ENCODE data around the gene ZW10. TPM values are rescaled to one million over a fixed set of nuclear protein-coding genes. Genes with fewer than 3 reads are reported as not detected.
"Not testable (repeated sequence)": the region's sequence is repeated elsewhere in the genome, so short reads cannot be mapped to it uniquely, and the experiment has no call there.

Gene ZW10
- total RNA-seq, 2 donors from 2014 or later: 4.4 to 5.7 TPM

DNA sequence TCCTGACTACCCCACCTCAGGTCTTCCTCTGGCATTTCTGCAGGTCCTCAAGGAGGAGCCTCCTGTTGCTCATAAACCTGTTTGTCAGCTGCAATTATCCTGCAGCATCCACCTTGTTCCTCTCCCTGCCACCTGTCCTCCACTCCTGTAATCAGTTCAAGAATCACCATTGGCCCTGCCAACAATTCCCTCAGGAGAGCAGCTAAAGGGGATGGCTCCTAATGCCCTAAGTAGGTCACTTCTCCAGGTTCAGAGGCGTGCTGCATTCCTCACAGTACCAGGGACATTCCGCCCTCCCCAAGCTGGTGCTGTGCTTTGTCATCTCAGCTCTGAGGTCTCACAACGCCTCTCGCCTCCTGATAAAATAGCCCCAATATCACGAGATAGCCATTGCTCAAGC, 8.2 kb upstream of the ZW10 start:
- H3K9me3 ChIP-seq (ENCODE audit: control insufficient read depth, low read length, poor library complexity, severe bottlenecking): no peaks in the 10 kb centered on the region
- no peak overlapping the region for H3K27ac Mint-ChIP-seq
- H3K4me1 Mint-ChIP-seq: no peaks in the 10 kb centered on the region
- H3K36me3 Mint-ChIP-seq (ENCODE audit: low read depth): peaks cover 5% of the 10 kb centered on the region
- ATAC-seq: no peak
- DNase-seq: no peak
- H3K4me3 Mint-ChIP-seq: no peak overlapping the region
- H3K27me3 Mint-ChIP-seq: peaks cover 33% of the 10 kb centered on the region

DNA sequence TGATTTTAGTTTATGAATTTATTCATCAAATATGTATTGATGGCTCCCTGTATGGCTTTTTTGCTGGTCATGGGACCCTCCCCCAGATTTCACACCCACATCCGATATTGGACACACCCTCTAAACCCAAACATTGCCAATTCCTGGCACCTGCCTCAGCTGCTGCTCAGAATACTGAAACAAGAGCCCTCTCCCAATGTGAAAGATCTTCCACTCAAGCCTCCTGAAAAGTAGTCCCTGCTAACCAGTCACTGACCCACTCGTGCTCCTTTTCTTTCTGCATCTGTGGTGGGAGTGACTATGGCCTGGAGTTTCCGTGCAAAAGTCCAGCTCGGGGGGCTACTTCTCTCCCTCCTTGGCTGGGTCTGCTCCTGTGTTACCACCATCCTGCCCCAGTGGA, 6.0 kb upstream of the ZW10 start, which contains the start of gene CLDN25:
CLDN25 (plus strand) TSS at position 301 of the 400 bp plus-strand sequence; CDS start at position 301, 0 bp downstream.
- Mint-ChIP-seq H3K36me3 (ENCODE audit: low read depth) (peaks cover 3% of the 10 kb centered on the region), H3K27me3 (peaks cover 25% of the 10 kb centered on the region), H3K4me3 (no peak within 1 kb of the TSS), H3K4me1 (peaks cover under 1% of the 10 kb centered on the region), H3K27ac (no peak within 1 kb of the TSS)
- no peak for DNase-seq
- H3K9me3 ChIP-seq (ENCODE audit: control insufficient read depth, low read length, poor library complexity, severe bottlenecking): no peaks in the 10 kb centered on the region
- ATAC-seq: no peak

DNA sequence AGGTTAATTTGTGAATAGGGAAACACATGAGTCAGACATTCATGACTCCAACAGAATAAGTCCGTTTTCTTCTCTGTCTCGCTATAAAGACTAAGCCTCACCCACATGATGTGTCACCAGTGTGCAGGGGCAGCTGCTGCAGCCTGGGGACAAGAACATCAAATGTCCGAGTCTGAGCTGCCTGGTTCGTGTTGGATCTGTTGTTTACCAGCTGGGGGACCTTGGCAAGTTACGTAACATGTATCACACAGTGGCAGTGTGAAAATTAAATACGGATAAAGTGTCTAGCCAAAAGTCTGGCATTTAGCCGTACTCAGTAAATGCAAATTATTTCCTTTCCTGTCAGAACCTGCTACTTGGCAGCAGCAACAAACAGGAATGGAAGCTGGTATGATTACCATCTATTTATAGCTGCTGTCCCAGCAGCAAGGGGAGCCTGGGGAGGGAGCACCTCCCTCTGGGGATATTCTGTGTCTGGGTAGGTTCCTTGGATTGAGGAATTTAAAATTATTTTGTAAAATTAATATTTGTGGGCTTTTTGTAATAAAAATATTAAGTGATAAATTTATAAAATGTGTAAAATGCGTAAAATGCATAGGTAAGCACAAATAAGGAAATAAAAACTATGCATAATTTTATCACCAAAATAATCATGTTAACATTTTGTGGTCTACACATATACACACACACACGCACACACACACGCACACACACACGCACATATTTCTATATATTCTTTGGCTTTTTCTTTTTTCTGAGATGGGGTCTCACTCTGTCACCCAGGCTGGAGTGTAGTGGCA, 4.8 kb upstream of the ZW10 start:
- no peak overlapping the region for H3K4me3 Mint-ChIP-seq
- peaks cover 6% of the 10 kb centered on the region for H3K4me1 Mint-ChIP-seq
- DNase-seq: no peak
- no peak overlapping the region for H3K27ac Mint-ChIP-seq
- no peaks in the 10 kb centered on the region for H3K9me3 ChIP-seq (ENCODE audit: control insufficient read depth, low read length, poor library complexity, severe bottlenecking)
- H3K36me3 Mint-ChIP-seq (ENCODE audit: low read depth): peaks cover 6% of the 10 kb centered on the region
- no peak for ATAC-seq
- peaks cover 19% of the 10 kb centered on the region for H3K27me3 Mint-ChIP-seq

DNA sequence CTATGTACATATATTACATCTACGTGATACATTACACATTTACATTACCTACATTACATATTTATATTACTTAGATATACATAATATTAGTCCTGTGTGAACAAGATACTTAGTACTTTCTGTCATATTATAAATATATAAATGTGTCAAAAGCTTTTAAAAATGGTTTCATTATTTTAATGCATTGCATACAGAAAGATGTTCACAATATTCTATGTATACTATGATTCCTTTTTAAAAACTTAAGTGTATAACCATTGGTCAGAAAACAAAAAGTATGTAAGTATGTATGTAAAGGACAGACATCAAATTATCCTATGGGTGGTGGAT, 647 bp upstream of the ZW10 start:
- Mint-ChIP-seq H3K4me1 (peaks cover 19% of the 10 kb centered on the region), H3K27ac (peak overlapping the region; percentile 99), H3K36me3 (ENCODE audit: low read depth) (peaks cover 4% of the 10 kb centered on the region), H3K27me3 (no peaks in the 10 kb centered on the region), H3K4me3 (peak overlapping the region; percentile 100)
- ATAC-seq (no peak), DNase-seq (no peak)
- no peaks in the 10 kb centered on the region for H3K9me3 ChIP-seq (ENCODE audit: control insufficient read depth, low read length, poor library complexity, severe bottlenecking)

DNA sequence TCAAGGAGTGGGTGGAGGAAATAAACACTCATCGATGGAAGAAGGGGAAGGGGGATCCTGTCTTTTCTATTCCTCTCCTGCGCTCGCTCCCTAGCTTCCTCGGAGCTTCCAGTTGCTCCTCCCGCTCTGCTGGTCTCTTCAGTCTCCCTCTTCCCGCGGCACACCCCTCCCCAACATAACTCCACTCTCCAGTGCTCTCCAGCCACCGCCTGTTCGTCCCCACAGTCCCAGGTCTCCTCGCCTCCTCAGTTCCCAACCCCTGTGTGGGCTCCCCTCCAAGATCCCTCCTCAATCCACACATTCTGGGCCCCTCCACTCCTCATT, 438 bp downstream of the ZW10 start:
- H3K4me1 Mint-ChIP-seq: peaks cover 20% of the 10 kb centered on the region
- H3K27ac Mint-ChIP-seq: peak overlapping the region; percentile 99
- no peaks in the 10 kb centered on the region for H3K27me3 Mint-ChIP-seq
- no peaks in the 10 kb centered on the region for H3K9me3 ChIP-seq (ENCODE audit: control insufficient read depth, low read length, poor library complexity, severe bottlenecking)
- DNase-seq (no peak), ATAC-seq (no peak)
- H3K36me3 Mint-ChIP-seq (ENCODE audit: low read depth): peaks cover 7% of the 10 kb centered on the region
- peak overlapping the region; percentile 100 for H3K4me3 Mint-ChIP-seq

DNA sequence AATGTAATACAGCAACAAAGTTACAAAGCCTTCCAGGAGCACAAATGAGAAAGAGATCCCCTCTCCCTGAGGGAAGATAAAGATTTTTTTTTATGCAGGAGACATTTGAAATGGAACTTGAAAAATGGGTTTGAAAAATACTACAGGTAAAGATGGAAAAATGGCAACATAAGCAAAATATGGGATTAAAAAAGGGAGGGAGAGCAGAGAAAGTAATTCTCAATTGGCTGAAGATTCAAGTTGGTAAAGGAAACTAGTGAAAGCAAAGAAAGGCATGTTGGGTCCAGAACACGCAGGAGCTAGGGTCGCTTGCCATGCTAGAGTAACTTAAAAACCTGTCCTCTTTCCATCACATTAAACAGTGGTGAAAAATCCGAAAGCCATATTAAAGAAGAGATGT, 1.5 kb downstream of the ZW10 start:
- Mint-ChIP-seq H3K27me3 (no peaks in the 10 kb centered on the region), H3K4me1 (peaks cover 29% of the 10 kb centered on the region), H3K4me3 (peak overlapping the region; percentile 100), H3K27ac (peak overlapping the region; percentile 99), H3K36me3 (ENCODE audit: low read depth) (peaks cover 15% of the 10 kb centered on the region)
- DNase-seq (no peak), ATAC-seq (no peak)
- no peaks in the 10 kb centered on the region for H3K9me3 ChIP-seq (ENCODE audit: control insufficient read depth, low read length, poor library complexity, severe bottlenecking)

DNA sequence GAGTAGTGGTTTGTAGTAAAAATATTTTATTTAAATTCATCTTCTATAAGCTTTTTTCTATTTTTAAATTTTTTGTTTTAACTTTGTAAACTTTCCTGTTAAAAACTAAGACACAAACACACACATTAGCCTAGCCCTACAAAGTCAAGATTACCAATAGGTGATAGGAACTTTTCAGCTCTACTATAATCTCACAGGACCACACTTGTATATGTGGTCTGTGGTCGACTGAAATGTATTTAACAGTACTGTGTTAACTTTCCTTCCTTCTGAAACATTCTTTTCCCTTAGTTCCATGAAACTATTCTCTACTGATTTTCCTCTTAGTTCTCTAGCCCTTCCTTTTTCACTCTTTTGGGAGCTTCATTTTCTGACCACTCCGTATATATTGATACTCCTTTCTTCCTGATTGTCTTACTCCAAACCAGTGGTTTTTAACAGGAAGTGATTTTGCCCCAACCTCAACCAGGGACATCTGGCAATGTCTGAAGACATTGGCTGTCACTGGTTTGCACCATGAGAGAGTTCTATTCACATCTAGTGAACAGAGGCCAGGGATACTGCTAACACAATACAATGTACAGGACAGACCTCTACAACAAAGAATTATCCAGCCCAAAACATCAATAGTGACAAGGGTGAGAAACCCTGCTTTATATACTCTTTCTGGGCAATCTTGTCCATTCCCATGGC, 8.8 kb downstream of the ZW10 start:
- H3K36me3 Mint-ChIP-seq (ENCODE audit: low read depth): peaks cover 16% of the 10 kb centered on the region
- no peak overlapping the region for H3K27ac Mint-ChIP-seq
- H3K9me3 ChIP-seq (ENCODE audit: control insufficient read depth, low read length, poor library complexity, severe bottlenecking): no peaks in the 10 kb centered on the region
- DNase-seq (no peak), ATAC-seq (no peak)
- H3K4me1 Mint-ChIP-seq: peaks cover 20% of the 10 kb centered on the region
- no peak overlapping the region for H3K4me3 Mint-ChIP-seq
- H3K27me3 Mint-ChIP-seq: no peaks in the 10 kb centered on the region

DNA sequence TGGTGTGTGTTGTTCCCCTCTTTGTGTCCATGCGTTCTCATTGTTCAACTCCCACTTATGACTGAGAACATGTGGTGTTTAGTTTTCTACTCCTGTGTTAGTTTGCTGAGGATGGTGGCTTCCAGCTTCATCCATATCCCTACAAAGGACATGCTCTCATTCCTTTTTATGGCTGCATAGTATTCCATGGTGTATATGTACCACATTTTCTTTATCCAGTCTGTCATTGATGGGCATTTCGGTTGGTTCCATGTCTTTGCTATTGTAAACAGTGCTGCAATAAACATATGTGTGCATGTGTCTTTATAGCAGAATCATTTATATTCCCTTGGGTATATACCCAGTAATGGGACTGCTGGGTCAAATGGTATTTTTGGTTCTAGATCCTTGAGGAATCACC, 10.5 kb downstream of the ZW10 start:
- ATAC-seq: not testable (repeated sequence)

DNA sequence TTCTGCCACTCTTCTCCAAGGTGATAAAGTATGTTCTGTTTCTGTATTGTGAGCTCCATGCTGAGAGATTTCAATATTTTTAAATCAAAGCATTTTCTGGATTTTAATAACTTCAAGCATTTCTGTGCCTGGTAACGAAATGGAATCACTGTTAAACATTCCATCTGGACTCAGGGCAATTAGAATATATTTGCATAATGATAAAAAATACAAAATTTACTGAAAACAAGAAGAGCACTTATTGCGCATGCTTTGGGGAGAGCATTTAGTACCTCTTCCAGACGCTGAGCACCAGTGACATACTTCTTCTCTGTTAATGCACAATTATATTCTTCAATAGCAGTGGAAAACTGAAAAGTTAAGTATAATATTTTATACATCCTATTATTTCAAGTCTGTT, 13.3 kb downstream of the ZW10 start:
- H3K4me3 Mint-ChIP-seq: no peak overlapping the region
- H3K27me3 Mint-ChIP-seq: no peaks in the 10 kb centered on the region
- no peaks in the 10 kb centered on the region for H3K9me3 ChIP-seq (ENCODE audit: control insufficient read depth, low read length, poor library complexity, severe bottlenecking)
- no peak overlapping the region for H3K27ac Mint-ChIP-seq
- peaks cover 8% of the 10 kb centered on the region for H3K4me1 Mint-ChIP-seq
- H3K36me3 Mint-ChIP-seq (ENCODE audit: low read depth): peaks cover 18% of the 10 kb centered on the region
- no peak for ATAC-seq
- DNase-seq: no peak

More for the DNA sequence above, 10.5 kb downstream of the ZW10 start:
- Mint-ChIP-seq H3K36me3 (ENCODE audit: low read depth) (peaks cover 21% of the 10 kb centered on the region), H3K4me1 (peaks cover 18% of the 10 kb centered on the region)
- not testable (repeated sequence) for DNase-seq; H3K9me3 ChIP-seq (ENCODE audit: control insufficient read depth, low read length, poor library complexity, severe bottlenecking); H3K4me3 Mint-ChIP-seq; H3K27ac Mint-ChIP-seq; H3K27me3 Mint-ChIP-seq

DNA sequence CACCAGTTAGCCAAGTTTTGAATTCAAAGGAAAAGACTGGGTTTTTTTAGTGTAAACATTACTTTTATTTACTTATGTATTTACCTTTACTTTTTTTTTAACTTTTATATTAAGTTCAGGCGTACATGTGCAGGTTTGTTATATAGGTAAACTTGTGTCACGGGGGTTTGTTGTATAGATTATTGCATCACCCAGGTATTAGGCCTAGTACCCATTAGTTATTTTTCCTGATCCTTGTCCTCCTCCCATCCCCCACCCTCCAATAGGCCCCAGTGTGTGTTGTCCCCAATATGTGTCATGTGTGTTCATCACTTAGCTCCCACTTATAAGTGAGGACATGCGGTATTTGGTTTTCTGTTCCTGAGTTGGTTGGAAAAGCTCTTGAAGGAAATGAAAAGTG, 20.6 kb downstream of the ZW10 start:
- Mint-ChIP-seq H3K36me3 (ENCODE audit: low read depth) (peaks cover 11% of the 10 kb centered on the region), H3K4me3 (no peak overlapping the region), H3K4me1 (peaks cover 2% of the 10 kb centered on the region), H3K27me3 (no peaks in the 10 kb centered on the region), H3K27ac (no peak overlapping the region)
- DNase-seq: no peak
- no peaks in the 10 kb centered on the region for H3K9me3 ChIP-seq (ENCODE audit: control insufficient read depth, low read length, poor library complexity, severe bottlenecking)
- ATAC-seq: no peak

DNA sequence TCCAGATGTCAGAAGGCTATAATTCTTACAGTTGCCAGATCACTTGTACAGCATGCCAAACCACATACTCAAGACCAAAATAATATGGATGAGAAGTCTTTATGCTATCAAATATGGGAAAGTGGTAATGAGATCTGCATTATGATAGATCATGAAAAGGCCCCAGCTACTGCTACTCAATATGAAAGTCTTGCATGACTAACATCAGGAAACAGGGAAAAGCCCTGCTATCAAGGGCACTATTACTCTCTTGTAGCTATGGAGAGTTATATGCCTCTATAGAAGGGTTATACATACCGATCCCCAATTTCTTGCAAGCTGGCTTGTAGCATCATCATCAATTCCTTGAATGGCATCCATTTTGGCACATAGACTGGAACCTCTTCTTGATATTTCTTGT, 37.2 kb downstream of the ZW10 start:
- H3K4me3 Mint-ChIP-seq: no peak overlapping the region
- H3K4me1 Mint-ChIP-seq: peaks cover 2% of the 10 kb centered on the region
- ATAC-seq (no peak), DNase-seq (no peak)
- no peak overlapping the region for H3K27ac Mint-ChIP-seq
- H3K9me3 ChIP-seq (ENCODE audit: control insufficient read depth, low read length, poor library complexity, severe bottlenecking): no peaks in the 10 kb centered on the region
- no peaks in the 10 kb centered on the region for H3K27me3 Mint-ChIP-seq
- peaks cover 6% of the 10 kb centered on the region for H3K36me3 Mint-ChIP-seq (ENCODE audit: low read depth)

DNA sequence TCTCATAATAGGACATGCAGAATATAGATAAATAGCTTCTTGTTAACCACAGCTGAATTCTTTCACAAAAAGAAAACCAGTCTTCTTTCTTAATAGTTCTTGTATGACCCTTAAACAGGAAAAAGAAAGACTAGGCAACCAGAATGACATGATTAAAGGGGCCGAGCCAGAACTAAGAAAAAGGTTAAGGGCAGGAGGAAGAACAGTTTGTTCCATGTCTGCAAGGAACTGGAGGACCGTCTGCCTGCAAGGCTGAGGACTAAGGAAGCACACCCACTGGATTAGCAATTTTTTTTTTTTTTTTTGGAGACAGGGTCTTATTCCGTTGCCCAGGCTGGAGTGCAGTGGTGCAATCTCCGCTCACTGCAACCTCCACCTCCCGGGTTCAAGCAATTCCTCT, 41.4 kb downstream of the ZW10 start:
- no peak overlapping the region for H3K4me3 Mint-ChIP-seq
- no peaks in the 10 kb centered on the region for H3K9me3 ChIP-seq (ENCODE audit: control insufficient read depth, low read length, poor library complexity, severe bottlenecking)
- peaks cover 5% of the 10 kb centered on the region for H3K36me3 Mint-ChIP-seq (ENCODE audit: low read depth)
- H3K27me3 Mint-ChIP-seq: no peaks in the 10 kb centered on the region
- peaks cover 6% of the 10 kb centered on the region for H3K4me1 Mint-ChIP-seq
- no peak overlapping the region for H3K27ac Mint-ChIP-seq
- DNase-seq (no peak), ATAC-seq (no peak)

DNA sequence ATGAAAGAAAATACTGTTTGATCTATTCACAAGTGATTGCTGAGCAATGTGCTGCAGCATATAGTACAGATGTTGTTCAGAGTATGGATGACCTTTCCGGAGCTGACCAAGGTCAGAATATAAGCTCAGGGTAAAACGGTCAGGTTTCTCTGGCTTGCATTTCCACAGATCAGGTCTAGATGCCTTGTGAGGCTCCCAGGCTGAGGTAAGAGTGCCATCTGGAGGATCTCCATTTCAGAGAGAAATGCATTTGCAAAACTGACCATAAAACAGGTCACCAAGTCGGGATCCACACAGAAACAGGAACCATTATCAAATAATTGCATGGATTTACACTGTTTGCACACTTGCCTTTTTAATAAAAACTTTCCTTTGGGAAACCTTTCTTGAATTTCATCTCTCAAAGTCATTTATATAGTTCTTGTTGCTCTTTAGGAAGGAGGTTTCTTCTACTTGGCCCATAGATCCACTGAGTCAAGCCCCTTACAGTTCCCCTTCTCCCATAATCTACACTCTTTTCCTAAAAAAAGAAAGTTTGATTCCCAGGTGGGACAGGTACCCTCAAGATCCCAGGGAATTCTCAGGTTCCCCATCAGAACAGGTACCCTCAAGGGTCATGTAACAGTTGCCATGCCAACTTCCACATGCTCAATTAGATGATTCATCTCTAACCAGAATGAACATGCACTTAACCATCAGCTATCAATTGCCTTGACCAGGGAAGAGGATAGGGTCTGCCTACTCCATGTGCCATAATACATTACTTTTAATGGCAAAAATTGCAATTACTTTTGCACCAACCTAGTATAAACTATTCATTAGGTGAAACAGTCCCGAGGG, 42.4 kb downstream of the ZW10 start:
- H3K4me3 Mint-ChIP-seq: no peak overlapping the region
- H3K4me1 Mint-ChIP-seq: peaks cover 7% of the 10 kb centered on the region
- H3K27me3 Mint-ChIP-seq: no peaks in the 10 kb centered on the region
- no peak for ATAC-seq
- H3K27ac Mint-ChIP-seq: no peak overlapping the region
- no peak for DNase-seq
- no peaks in the 10 kb centered on the region for H3K9me3 ChIP-seq (ENCODE audit: control insufficient read depth, low read length, poor library complexity, severe bottlenecking)
- H3K36me3 Mint-ChIP-seq (ENCODE audit: low read depth): peaks cover 6% of the 10 kb centered on the region

Data from T-helper 17 cell (primary cell).